Measurements from ENCODE around the gene PRKAG2. TPM values are rescaled to one million over a fixed set of nuclear protein-coding genes. Genes with fewer than 3 reads are reported as not detected.
A peak's percentile ranks its signal among the peaks of the same experiment; 100 is the strongest.

The PRKAG2 gene
- total RNA-seq, 1 donor, result 13.2 TPM

GRCh38 chr7:151634643-151635042 is 242.3 kb downstream of the PRKAG2 start:
- no peak for DNase-seq (ENCODE audit: low read depth in 2 of 3, low spot score in 2 of 3)

GRCh38 chr7:151633516-151633812 is 243.5 kb downstream of the PRKAG2 start:
- DNase-seq (ENCODE audit: low read depth in 2 of 3, low spot score in 2 of 3), result no peak

GRCh38 chr7:151632750-151633515 is 244.0 kb downstream of the PRKAG2 start:
- DNase-seq (ENCODE audit: low read depth in 2 of 3, low spot score in 2 of 3), result peak; percentile 21 to 96 (median 88)

- DNase-seq (ENCODE audit: low read depth in 2 of 3, low spot score in 2 of 3), result peak; percentile 77 to 91 (median 90)
Observed at GRCh38 chr7:151631953-151632749, 244.8 kb downstream of the PRKAG2 start.

- DNase-seq (ENCODE audit: low read depth in 2 of 3, low spot score in 2 of 3), result peak in 1 of 3 donors; percentile 47
Observed at GRCh38 chr7:151631570-151631952, 245.4 kb downstream of the PRKAG2 start.

GRCh38 chr7:151630851-151631569 is 245.9 kb downstream of the PRKAG2 start:
- DNase-seq (ENCODE audit: low read depth in 2 of 3, low spot score in 2 of 3), result peak in 1 of 3 donors; percentile 11

GRCh38 chr7:151630358-151630757 is 246.6 kb downstream of the PRKAG2 start:
- no peak for DNase-seq (ENCODE audit: low read depth in 2 of 3, low spot score in 2 of 3)

GRCh38 chr7:151629713-151630272 is 247.1 kb downstream of the PRKAG2 start:
- DNase-seq (ENCODE audit: low read depth in 2 of 3, low spot score in 2 of 3), result no peak

GRCh38 chr7:151628846-151629604 is 247.9 kb downstream of the PRKAG2 start:
- DNase-seq (ENCODE audit: low read depth in 2 of 3, low spot score in 2 of 3), result no peak

GRCh38 chr7:151626422-151627115 is 250.3 kb downstream of the PRKAG2 start:
- DNase-seq (ENCODE audit: low read depth in 2 of 3, low spot score in 2 of 3), result peak in 2 of 3 donors; percentile 58 to 78

- DNase-seq (ENCODE audit: low read depth in 2 of 3, low spot score in 2 of 3), result no peak
Observed at GRCh38 chr7:151625606-151626005, 251.3 kb downstream of the PRKAG2 start.

- no peak for DNase-seq (ENCODE audit: low read depth in 2 of 3, low spot score in 2 of 3)
Observed at GRCh38 chr7:151624246-151624928, 252.5 kb downstream of the PRKAG2 start.

GRCh38 chr7:151623766-151624165 is 253.1 kb downstream of the PRKAG2 start:
- no peak for DNase-seq (ENCODE audit: low read depth in 2 of 3, low spot score in 2 of 3)

GRCh38 chr7:151621961-151622360 is 255.0 kb downstream of the PRKAG2 start:
- DNase-seq (ENCODE audit: low read depth in 2 of 3, low spot score in 2 of 3), result no peak

GRCh38 chr7:151616443-151617213 is 260.3 kb downstream of the PRKAG2 start:
- DNase-seq (ENCODE audit: low read depth in 2 of 3, low spot score in 2 of 3), result no peak

- no peak for DNase-seq (ENCODE audit: low read depth in 2 of 3, low spot score in 2 of 3)
Observed at GRCh38 chr7:151615784-151616183, 261.1 kb downstream of the PRKAG2 start.

GRCh38 chr7:151615058-151615457 is 261.9 kb downstream of the PRKAG2 start:
- DNase-seq (ENCODE audit: low read depth in 2 of 3, low spot score in 2 of 3), result no peak

- DNase-seq (ENCODE audit: low read depth in 2 of 3, low spot score in 2 of 3), result no peak
Observed at GRCh38 chr7:151614019-151614418, 262.9 kb downstream of the PRKAG2 start.

Measured in hematopoietic multipotent progenitor cell (in vitro differentiated cells).